Endothelial cell (in vitro differentiated cells): ENCODE data around the gene MPP3. TPM values are rescaled to one million over a fixed set of nuclear protein-coding genes. Genes with fewer than 3 reads are reported as not detected.

Source experiments
- DNase-seq: peaks from one replicate; pipeline ENCODE4 v3.0.0; 2021; ENCODE audit warnings: low spot score
- H3K27ac Mint-ChIP-seq: one replicate; pipeline ENCODE4 v1.8.0; 2021; ENCODE audit warnings: mixed read lengths, inconsistent platforms; ENCODE audit not compliant: unreplicated experiment
- H3K27me3 Mint-ChIP-seq: one replicate; pipeline ENCODE4 v1.8.0; 2021; ENCODE audit warnings: mild to moderate bottlenecking, moderate library complexity, mixed read lengths, inconsistent platforms; ENCODE audit not compliant: unreplicated experiment
- H3K36me3 Mint-ChIP-seq: one replicate; pipeline ENCODE4 v1.8.0; 2021; ENCODE audit warnings: mild to moderate bottlenecking, low read depth, mixed read lengths, inconsistent platforms; ENCODE audit not compliant: unreplicated experiment
- H3K4me1 Mint-ChIP-seq: one replicate; pipeline ENCODE4 v1.8.0; 2021; ENCODE audit warnings: mild to moderate bottlenecking, mixed read lengths, inconsistent platforms; ENCODE audit not compliant: unreplicated experiment
- H3K4me3 Mint-ChIP-seq: one replicate; pipeline ENCODE4 v1.8.0; 2021; ENCODE audit warnings: mild to moderate bottlenecking, mixed read lengths, inconsistent platforms; ENCODE audit not compliant: unreplicated experiment
- H3K9me3 Mint-ChIP-seq: one replicate; pipeline ENCODE4 v1.8.0; 2021; ENCODE audit warnings: mixed read lengths, inconsistent platforms; ENCODE audit not compliant: unreplicated experiment
- total RNA-seq: library from RNA; stranded (reverse); fragmentation: NEBNext Ultra II Directional; extraction: Animal tissue kit (Norgen Biotek cat#: 25700); gene quantifications from one replicate; pipeline ENCODE4 v1.2.1, GENCODE V29; 2021; ENCODE audit not compliant: unreplicated experiment
- TF ChIP-seq, protein P1 (sequence below): fragments of 200-600 bp; sonication (generic); IDR thresholded peaks from one replicate; pipeline ENCODE4 v1.5.0; 2021; ENCODE audit warnings: antibody characterized with exemption; ENCODE audit not compliant: unreplicated experiment

MPP3 gene
- total RNA-seq, 1 donor from 2014 or later, result 5.2 TPM

DNA sequence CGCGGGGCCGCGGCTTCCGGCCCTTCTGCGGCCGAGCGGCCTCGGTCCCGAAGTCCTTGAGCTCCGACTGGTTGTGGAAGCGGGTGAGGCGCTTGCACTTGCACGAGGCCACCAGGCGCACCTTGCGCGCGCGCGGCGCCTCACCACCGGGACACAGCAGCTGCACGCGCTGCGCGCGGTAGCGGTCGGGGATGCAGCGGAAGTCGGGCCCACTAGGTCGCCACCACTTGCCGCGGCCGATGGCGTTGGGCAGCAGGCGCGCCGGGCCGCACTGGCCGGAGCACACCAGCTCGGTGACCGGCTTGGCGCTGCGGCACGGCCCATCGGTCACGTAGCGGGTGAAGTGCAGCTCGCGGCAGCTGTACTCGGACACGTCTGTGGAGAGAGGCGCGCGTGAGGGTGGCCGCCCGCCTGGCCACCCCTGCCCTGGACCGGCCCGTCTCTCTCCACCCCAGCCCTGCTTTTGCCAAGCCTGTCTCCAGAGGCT lies 77.5 kb downstream of the MPP3 start:
- DNase-seq, result peak; percentile 54
- Mint-ChIP-seq H3K4me3 (no peak overlapping the region), H3K36me3 (no peaks in the 10 kb centered on the region), H3K27ac (no peak overlapping the region), H3K9me3 (no peaks in the 10 kb centered on the region), H3K4me1 (peaks cover 47% of the 10 kb centered on the region), H3K27me3 (peaks cover 5% of the 10 kb centered on the region)
- TF ChIP-seq, protein P1, sequence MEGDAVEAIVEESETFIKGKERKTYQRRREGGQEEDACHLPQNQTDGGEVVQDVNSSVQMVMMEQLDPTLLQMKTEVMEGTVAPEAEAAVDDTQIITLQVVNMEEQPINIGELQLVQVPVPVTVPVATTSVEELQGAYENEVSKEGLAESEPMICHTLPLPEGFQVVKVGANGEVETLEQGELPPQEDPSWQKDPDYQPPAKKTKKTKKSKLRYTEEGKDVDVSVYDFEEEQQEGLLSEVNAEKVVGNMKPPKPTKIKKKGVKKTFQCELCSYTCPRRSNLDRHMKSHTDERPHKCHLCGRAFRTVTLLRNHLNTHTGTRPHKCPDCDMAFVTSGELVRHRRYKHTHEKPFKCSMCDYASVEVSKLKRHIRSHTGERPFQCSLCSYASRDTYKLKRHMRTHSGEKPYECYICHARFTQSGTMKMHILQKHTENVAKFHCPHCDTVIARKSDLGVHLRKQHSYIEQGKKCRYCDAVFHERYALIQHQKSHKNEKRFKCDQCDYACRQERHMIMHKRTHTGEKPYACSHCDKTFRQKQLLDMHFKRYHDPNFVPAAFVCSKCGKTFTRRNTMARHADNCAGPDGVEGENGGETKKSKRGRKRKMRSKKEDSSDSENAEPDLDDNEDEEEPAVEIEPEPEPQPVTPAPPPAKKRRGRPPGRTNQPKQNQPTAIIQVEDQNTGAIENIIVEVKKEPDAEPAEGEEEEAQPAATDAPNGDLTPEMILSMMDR, result no peak

DNA sequence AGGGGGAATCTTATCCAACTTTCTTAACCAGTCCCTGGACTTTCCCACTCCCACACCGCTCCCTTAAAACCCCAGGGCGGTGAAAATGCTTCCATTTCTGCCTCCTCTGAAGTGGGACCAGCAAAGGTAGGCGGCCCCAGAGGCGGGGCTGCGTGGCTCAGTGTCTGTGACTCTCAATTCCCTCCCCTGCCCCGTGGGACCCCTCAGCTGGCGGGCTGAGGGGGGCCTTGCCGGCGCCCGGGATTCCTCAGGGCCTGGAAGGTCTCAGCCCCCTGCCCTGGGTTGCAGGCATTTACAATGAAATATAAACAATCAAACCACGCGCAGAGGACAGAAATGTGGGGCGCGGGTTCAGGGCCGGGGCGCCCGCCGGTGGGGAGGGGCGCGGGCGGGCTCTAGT lies 78.0 kb downstream of the MPP3 start:
- Mint-ChIP-seq H3K4me1 (peaks cover 48% of the 10 kb centered on the region), H3K4me3 (no peak overlapping the region)

DNA sequence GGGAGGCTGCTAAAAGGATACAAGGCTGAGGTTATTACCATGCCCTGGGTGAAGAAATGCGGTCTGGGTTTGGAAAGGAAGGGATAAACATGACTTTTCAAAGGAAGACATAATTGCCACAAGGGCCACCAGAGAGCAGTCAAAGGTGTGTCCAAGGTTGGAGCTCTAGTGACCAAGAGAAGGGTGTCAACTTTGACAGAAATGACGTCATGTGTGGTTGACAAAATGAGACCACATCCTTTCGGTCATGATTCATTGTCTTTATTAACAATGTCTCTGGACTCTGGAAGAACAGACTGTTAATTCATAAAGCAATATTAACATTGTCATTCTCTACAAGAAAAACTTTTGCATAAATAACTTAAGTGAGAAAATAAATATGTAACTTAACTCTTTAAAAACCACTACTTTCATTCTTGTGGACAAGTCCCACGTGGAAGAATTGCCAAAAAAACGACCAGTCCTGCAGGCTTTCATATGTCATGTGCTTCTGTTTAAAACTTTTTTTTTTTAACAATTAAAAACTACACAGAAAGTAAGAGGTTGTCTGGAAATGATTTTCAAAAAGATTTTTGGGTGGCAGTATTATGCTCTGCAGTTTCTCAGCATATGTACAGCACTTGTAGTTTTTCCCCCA lies 79.3 kb downstream of the MPP3 start:
- no peak for DNase-seq
- H3K4me1 Mint-ChIP-seq, result peaks cover 42% of the 10 kb centered on the region
- H3K4me3 Mint-ChIP-seq, result peak overlapping the region; percentile 32
- H3K9me3 Mint-ChIP-seq, result no peaks in the 10 kb centered on the region
- H3K36me3 Mint-ChIP-seq, result no peaks in the 10 kb centered on the region
- H3K27ac Mint-ChIP-seq, result no peak overlapping the region
- peaks cover 6% of the 10 kb centered on the region for H3K27me3 Mint-ChIP-seq
- TF ChIP-seq, protein P1, result no peak

More for the DNA sequence above, 78.0 kb downstream of the MPP3 start:
- Mint-ChIP-seq H3K27ac (no peak overlapping the region), H3K9me3 (no peaks in the 10 kb centered on the region), H3K27me3 (peaks cover 5% of the 10 kb centered on the region), H3K36me3 (no peaks in the 10 kb centered on the region)
- DNase-seq, result no peak
- TF ChIP-seq, protein P1, result peak; percentile 4

Other genes with a start within 250 kb of the MPP3 start
- gene MEOX1, start 171.2 kb downstream of the MPP3 start, total RNA-seq, result 0.10 TPM
- gene SOST, start 74.4 kb downstream of the MPP3 start, total RNA-seq, result 29.6 TPM
- 41.4 TPM for gene DUSP3, start 54.2 kb downstream of the MPP3 start, total RNA-seq
- gene CFAP97D1, start 52.7 kb downstream of the MPP3 start, total RNA-seq, result 0.10 TPM
- 5.4 TPM for gene CD300LG, start 14.0 kb upstream of the MPP3 start, total RNA-seq
- gene MPP2, start 74.4 kb upstream of the MPP3 start, total RNA-seq, result 8.4 TPM
- not detected for gene PPY, start 109.3 kb upstream of the MPP3 start, total RNA-seq
- gene PYY, start 120.8 kb upstream of the MPP3 start, total RNA-seq, result not detected
- 1.2 TPM for gene NAGS, start 171.5 kb upstream of the MPP3 start, total RNA-seq
- gene TMEM101, start 181.8 kb upstream of the MPP3 start, total RNA-seq, result 32.1 TPM
- gene LSM12, start 233.5 kb upstream of the MPP3 start, total RNA-seq, result 63.0 TPM
- gene G6PC3, start 237.6 kb upstream of the MPP3 start, total RNA-seq, result 113 TPM